Skin of body (tissue), 2 donors: Measurements from ENCODE around the gene NEURL1. TPM values are rescaled to one million over a fixed set of nuclear protein-coding genes. Genes with fewer than 3 reads are reported as not detected.

Experiments used
- DNase-seq: peaks from one replicate; lab custom pipeline; 2025; lab: John Stamatoyannopoulos, UW
- total RNA-seq: library from RNA; depleted of rRNA; stranded (reverse); fragments of >200 nt; gene quantifications from one replicate; pipeline ENCODE4 v1.2.3, GENCODE V29; 2014

Gene NEURL1
- total RNA-seq, 1 donor from 2014 or later: 2.1 TPM

DNA sequence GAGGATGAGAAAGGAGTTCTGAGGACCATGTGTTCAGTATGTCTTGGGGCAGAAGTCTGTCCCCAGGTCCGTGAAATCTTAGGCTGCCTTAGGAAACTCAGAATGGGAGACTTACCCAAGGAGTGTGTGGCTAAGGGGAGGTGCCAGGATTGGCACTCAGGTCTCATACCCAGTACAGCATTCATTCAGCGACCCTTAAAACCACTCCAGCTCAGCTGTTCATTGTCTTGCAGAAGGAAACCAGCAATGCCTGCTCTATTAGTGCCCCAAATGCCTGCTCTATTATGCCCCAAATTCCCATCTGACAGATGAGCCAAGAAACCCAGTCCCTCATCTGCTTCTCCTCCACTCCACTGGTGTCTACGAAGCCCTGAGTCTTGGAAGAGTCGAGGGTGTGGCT lies 147.8 kb downstream of the NEURL1 start:
- no peak for DNase-seq

Other genes starting within 250 kb of the NEURL1 start
- not detected for gene RPEL1, start 247.8 kb upstream of the NEURL1 start, total RNA-seq
- 0.99 TPM for gene INA, start 216.6 kb upstream of the NEURL1 start, total RNA-seq
- gene PCGF6, start 142.6 kb upstream of the NEURL1 start, total RNA-seq: 8.9 TPM
- gene TAF5, start 125.7 kb upstream of the NEURL1 start, total RNA-seq: 4.9 TPM
- 144 TPM for gene ATP5MK, start 97.2 kb upstream of the NEURL1 start, total RNA-seq
- gene PDCD11, start 97.1 kb upstream of the NEURL1 start, total RNA-seq: 25.1 TPM
- 11.1 TPM for gene CALHM2, start 41.3 kb upstream of the NEURL1 start, total RNA-seq
- not detected for gene CALHM1, start 34.8 kb upstream of the NEURL1 start, total RNA-seq
- not detected for gene CALHM3, start 14.5 kb upstream of the NEURL1 start, total RNA-seq